Measurements from ENCODE around the gene TMEM41A.
"Not testable (repeated sequence)": the region's sequence is repeated elsewhere in the genome, so short reads cannot be mapped to it uniquely, and the experiment has no call there.

Gene TMEM41A

DNA sequence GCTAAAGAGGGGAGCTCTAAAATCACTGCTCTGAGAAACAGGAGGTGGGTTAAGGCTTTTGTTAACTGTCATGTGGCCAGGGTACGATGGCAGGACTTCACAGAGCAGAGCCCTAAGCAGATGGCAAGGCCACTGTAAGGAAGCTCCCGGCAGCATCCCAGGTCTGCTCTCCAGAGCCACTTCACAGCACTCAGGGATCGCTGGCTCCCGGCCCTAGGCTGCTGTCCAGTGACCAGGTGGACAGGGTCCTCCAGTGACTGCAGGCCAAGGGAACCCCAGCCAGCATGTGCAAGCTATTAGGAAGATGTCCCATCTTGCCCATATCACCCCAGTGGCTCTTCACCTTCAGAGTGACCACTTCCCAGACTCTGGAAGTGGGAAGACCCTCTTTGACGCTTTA, 10.4 kb downstream of the TMEM41A start:
- Histone ChIP-seq H3K27me3 (ENCODE audit: insufficient read depth, low read length, poor library complexity) (no peaks in the 10 kb centered on the region), H3K79me1 (ENCODE audit: low read length) (no peaks in the 10 kb centered on the region), H3K18ac (ENCODE audit: low read length) (no peak overlapping the region), H2AK5ac (ENCODE audit: low read length) (no peak overlapping the region), H2BK15ac (replicated peaks; ENCODE audit: low read depth) (no peak overlapping the region), H3K9ac (ENCODE audit: low read length) (no peak overlapping the region), H4K8ac (ENCODE audit: low read depth, low read length) (no peak overlapping the region), H4K5ac (ENCODE audit: low read length) (no peak overlapping the region), H2BK120ac (ENCODE audit: low read depth, low read length) (no peak overlapping the region), H3K56ac (ENCODE audit: low read length) (no peak overlapping the region), H3K4me1 (ENCODE audit: control insufficient read depth, low read depth, low read length) (no peaks in the 10 kb centered on the region), H3K36me3 (ENCODE audit: control insufficient read depth, insufficient read depth, low read length) (peaks cover 3% of the 10 kb centered on the region), H3K79me2 (ENCODE audit: control insufficient read depth, insufficient read depth, low read length) (no peaks in the 10 kb centered on the region), H3K4me3 (ENCODE audit: low read length) (no peak overlapping the region), H3K27ac (ENCODE audit: low read depth, low read length) (no peak overlapping the region), H3K4ac (ENCODE audit: low read depth, low read length) (no peak overlapping the region), H3K23ac (ENCODE audit: low read length) (no peak overlapping the region), H3K4me2 (ENCODE audit: low read length) (no peak overlapping the region), H2BK5ac (ENCODE audit: low read length) (no peak overlapping the region)
- WGBS (ENCODE audit: extremely low coverage, insufficient coverage, low lambda C conversion rate): no CpG with 5 or more reads among the region's 5 CpGs
- DNase-seq: no peak

DNA sequence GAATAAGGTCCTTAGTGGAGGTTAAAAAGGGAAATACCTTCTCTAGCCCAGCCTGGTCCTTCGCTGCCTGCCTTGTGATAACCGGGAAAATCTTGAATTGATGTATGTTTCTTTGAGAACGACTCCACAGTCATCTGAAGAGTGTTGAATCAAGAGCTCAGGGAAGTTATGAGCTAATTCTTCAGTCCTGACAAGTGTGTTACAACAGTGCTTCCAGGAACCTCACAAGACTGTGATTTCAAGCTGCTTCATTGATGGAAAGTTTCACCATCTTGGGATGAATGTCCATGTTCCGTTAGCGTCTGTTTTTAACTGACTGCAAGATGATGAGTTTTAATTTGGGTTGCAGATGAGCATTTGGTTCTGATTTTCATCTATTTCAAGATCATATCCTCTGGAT, 12.4 kb downstream of the TMEM41A start:
- no peak overlapping the region for H2AK5ac ChIP-seq (ENCODE audit: low read length)
- no peak overlapping the region for H3K4ac ChIP-seq (ENCODE audit: low read depth, low read length)
- peaks cover 3% of the 10 kb centered on the region for H3K36me3 ChIP-seq (ENCODE audit: control insufficient read depth, insufficient read depth, low read length)
- H2BK15ac ChIP-seq (replicated peaks; ENCODE audit: low read depth): no peak overlapping the region
- H2BK5ac ChIP-seq (ENCODE audit: low read length): no peak overlapping the region
- no peak overlapping the region for H3K23ac ChIP-seq (ENCODE audit: low read length)
- no peak overlapping the region for H2BK120ac ChIP-seq (ENCODE audit: low read depth, low read length)
- no peak for DNase-seq
- H4K8ac ChIP-seq (ENCODE audit: low read depth, low read length): no peak overlapping the region
- H3K27me3 ChIP-seq (ENCODE audit: insufficient read depth, low read length, poor library complexity): no peaks in the 10 kb centered on the region
- no peaks in the 10 kb centered on the region for H3K79me1 ChIP-seq (ENCODE audit: low read length)
- WGBS (ENCODE audit: extremely low coverage, insufficient coverage, low lambda C conversion rate): no CpG with 5 or more reads among the region's 5 CpGs
- H3K56ac ChIP-seq (ENCODE audit: low read length): no peak overlapping the region
- no peaks in the 10 kb centered on the region for H3K4me1 ChIP-seq (ENCODE audit: control insufficient read depth, low read depth, low read length)
- H3K4me3 ChIP-seq (ENCODE audit: low read length): no peak overlapping the region
- H3K18ac ChIP-seq (ENCODE audit: low read length): no peak overlapping the region
- no peaks in the 10 kb centered on the region for H3K79me2 ChIP-seq (ENCODE audit: control insufficient read depth, insufficient read depth, low read length)
- H3K9ac ChIP-seq (ENCODE audit: low read length): no peak overlapping the region
- H3K27ac ChIP-seq (ENCODE audit: low read depth, low read length): no peak overlapping the region
- no peak overlapping the region for H4K5ac ChIP-seq (ENCODE audit: low read length)
- H3K4me2 ChIP-seq (ENCODE audit: low read length): no peak overlapping the region

DNA sequence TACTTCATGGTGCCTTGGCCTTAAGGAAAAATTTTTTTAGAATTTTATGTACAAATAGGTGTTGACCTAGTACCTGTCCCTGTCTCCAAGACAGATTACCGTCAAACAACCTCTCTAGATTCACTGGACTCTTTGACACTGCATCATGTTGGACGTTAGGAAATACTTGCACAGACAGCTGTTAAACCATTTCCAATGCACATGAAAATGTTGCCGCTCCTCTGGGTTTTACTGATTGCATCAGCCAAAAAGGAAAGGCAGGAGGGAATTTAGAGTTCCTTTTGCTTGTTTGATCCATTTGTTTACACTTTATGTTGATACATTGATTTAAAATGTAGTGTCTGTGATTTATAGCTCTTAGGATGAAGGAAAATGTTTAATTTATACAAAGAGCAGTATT, 14.5 kb downstream of the TMEM41A start:
- Histone ChIP-seq H3K4me1 (ENCODE audit: control insufficient read depth, low read depth, low read length) (no peaks in the 10 kb centered on the region), H3K36me3 (ENCODE audit: control insufficient read depth, insufficient read depth, low read length) (no peaks in the 10 kb centered on the region), H3K23ac (ENCODE audit: low read length) (no peak overlapping the region), H3K4me2 (ENCODE audit: low read length) (no peak overlapping the region), H3K18ac (ENCODE audit: low read length) (no peak overlapping the region), H3K9ac (ENCODE audit: low read length) (no peak overlapping the region), H3K4me3 (ENCODE audit: low read length) (no peak overlapping the region), H3K79me2 (ENCODE audit: control insufficient read depth, insufficient read depth, low read length) (no peaks in the 10 kb centered on the region), H2AK5ac (ENCODE audit: low read length) (no peak overlapping the region), H2BK5ac (ENCODE audit: low read length) (no peak overlapping the region), H3K56ac (ENCODE audit: low read length) (no peak overlapping the region), H3K79me1 (ENCODE audit: low read length) (no peaks in the 10 kb centered on the region), H3K4ac (ENCODE audit: low read depth, low read length) (no peak overlapping the region), H4K8ac (ENCODE audit: low read depth, low read length) (no peak overlapping the region), H4K5ac (ENCODE audit: low read length) (no peak overlapping the region), H2BK15ac (replicated peaks; ENCODE audit: low read depth) (no peak overlapping the region), H3K27ac (ENCODE audit: low read depth, low read length) (no peak overlapping the region), H3K27me3 (ENCODE audit: insufficient read depth, low read length, poor library complexity) (no peaks in the 10 kb centered on the region), H2BK120ac (ENCODE audit: low read depth, low read length) (no peak overlapping the region)
- DNase-seq: no peak
- WGBS (ENCODE audit: extremely low coverage, insufficient coverage, low lambda C conversion rate): no CpG with 5 or more reads among the region's 3 CpGs

DNA sequence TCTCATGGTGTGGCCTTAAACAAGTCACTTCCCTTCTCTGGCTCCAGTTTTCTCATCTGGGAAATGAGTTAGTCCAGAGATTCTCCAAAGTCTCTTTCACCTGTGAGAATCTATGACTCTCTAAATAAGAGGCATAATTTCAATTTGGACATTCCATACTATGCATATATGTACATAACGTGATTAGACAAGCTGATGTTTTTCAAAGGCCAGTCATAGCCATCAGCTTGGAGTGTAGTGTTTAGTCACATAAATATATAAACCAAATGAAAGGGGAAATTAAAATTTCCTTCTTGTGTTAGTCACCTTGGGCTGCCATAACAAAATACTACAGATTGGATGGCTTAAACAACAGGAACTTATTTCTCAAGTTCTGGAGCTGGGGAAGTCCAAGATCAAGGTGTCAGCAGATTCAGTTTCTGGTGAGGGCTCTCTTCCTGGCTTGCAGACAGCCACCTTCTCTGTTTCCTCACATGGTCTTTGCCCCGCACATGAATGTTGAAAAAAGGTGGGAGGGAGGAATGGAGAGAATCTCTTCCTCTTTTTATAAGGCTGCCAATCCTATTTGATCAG, 19.4 kb downstream of the TMEM41A start:
- no CpG with 5 or more reads among the region's 2 CpGs for WGBS (ENCODE audit: extremely low coverage, insufficient coverage, low lambda C conversion rate)
- no peak overlapping the region for H3K9ac ChIP-seq (ENCODE audit: low read length)
- no peak overlapping the region for H3K4ac ChIP-seq (ENCODE audit: low read depth, low read length)
- no peak overlapping the region for H2BK5ac ChIP-seq (ENCODE audit: low read length)
- no peak overlapping the region for H2AK5ac ChIP-seq (ENCODE audit: low read length)
- H3K79me1 ChIP-seq (ENCODE audit: low read length): no peaks in the 10 kb centered on the region
- no peak overlapping the region for H3K27ac ChIP-seq (ENCODE audit: low read depth, low read length)
- no peak for DNase-seq
- H3K4me2 ChIP-seq (ENCODE audit: low read length): no peak overlapping the region
- H3K56ac ChIP-seq (ENCODE audit: low read length): no peak overlapping the region
- H3K18ac ChIP-seq (ENCODE audit: low read length): no peak overlapping the region
- H3K79me2 ChIP-seq (ENCODE audit: control insufficient read depth, insufficient read depth, low read length): no peaks in the 10 kb centered on the region
- H2BK120ac ChIP-seq (ENCODE audit: low read depth, low read length): no peak overlapping the region
- no peak overlapping the region for H3K4me3 ChIP-seq (ENCODE audit: low read length)
- H3K27me3 ChIP-seq (ENCODE audit: insufficient read depth, low read length, poor library complexity): peaks cover 2% of the 10 kb centered on the region
- H3K23ac ChIP-seq (ENCODE audit: low read length): no peak overlapping the region
- H4K8ac ChIP-seq (ENCODE audit: low read depth, low read length): no peak overlapping the region
- H4K5ac ChIP-seq (ENCODE audit: low read length): no peak overlapping the region
- H3K4me1 ChIP-seq (ENCODE audit: control insufficient read depth, low read depth, low read length): no peaks in the 10 kb centered on the region
- no peak overlapping the region for H2BK15ac ChIP-seq (replicated peaks; ENCODE audit: low read depth)
- no peaks in the 10 kb centered on the region for H3K36me3 ChIP-seq (ENCODE audit: control insufficient read depth, insufficient read depth, low read length)

DNA sequence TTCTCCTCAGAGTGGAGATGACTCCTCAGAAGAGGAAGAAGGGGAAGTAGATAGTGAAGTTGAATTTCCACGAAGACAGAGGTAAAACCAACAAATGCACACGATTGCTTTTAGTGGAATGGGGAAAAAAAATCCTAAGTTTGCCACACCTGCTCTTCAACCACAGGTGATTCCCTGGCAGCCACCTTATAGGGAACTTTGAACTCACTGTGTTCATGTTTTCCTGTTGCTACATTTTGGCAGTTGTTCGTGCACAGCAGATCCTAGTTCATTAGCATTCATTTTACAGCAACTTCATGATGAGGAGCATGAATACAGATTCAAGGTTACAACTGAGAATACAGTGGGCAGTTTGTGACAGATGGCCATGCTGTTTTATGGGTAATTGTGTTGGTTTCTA, 21.5 kb downstream of the TMEM41A start:
- Histone ChIP-seq H4K5ac (ENCODE audit: low read length) (no peak overlapping the region), H3K18ac (ENCODE audit: low read length) (no peak overlapping the region), H3K27ac (ENCODE audit: low read depth, low read length) (no peak overlapping the region), H3K79me2 (ENCODE audit: control insufficient read depth, insufficient read depth, low read length) (no peaks in the 10 kb centered on the region), H4K8ac (ENCODE audit: low read depth, low read length) (no peak overlapping the region), H3K36me3 (ENCODE audit: control insufficient read depth, insufficient read depth, low read length) (no peaks in the 10 kb centered on the region), H3K79me1 (ENCODE audit: low read length) (no peaks in the 10 kb centered on the region), H2BK5ac (ENCODE audit: low read length) (no peak overlapping the region), H2BK15ac (replicated peaks; ENCODE audit: low read depth) (no peak overlapping the region), H2BK120ac (ENCODE audit: low read depth, low read length) (no peak overlapping the region), H3K23ac (ENCODE audit: low read length) (no peak overlapping the region), H2AK5ac (ENCODE audit: low read length) (no peak overlapping the region), H3K27me3 (ENCODE audit: insufficient read depth, low read length, poor library complexity) (peaks cover 2% of the 10 kb centered on the region), H3K4ac (ENCODE audit: low read depth, low read length) (no peak overlapping the region), H3K4me2 (ENCODE audit: low read length) (no peak overlapping the region), H3K56ac (ENCODE audit: low read length) (no peak overlapping the region), H3K4me3 (ENCODE audit: low read length) (no peak overlapping the region), H3K9ac (ENCODE audit: low read length) (no peak overlapping the region), H3K4me1 (ENCODE audit: control insufficient read depth, low read depth, low read length) (no peaks in the 10 kb centered on the region)
- no CpG with 5 or more reads among the region's 3 CpGs for WGBS (ENCODE audit: extremely low coverage, insufficient coverage, low lambda C conversion rate)
- no peak for DNase-seq

DNA sequence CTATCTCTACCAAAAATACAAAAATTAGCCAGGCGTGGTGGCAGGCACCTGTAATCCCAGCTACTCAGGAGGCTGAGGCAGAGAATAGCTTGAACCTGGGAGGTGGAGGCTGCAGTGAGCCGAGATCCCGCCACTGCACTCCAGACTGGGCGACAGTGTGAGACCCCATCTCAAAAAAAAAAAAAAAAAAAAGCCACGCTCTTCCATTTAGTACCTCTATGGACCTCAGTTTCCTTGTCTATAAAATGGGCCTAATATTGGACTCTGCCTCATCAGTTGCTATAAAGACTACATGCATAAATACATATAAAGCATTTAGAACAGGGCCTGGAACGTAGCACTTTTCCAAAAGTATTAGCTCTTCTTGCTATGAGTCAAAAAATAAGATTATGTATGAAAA, 23.9 kb downstream of the TMEM41A start:
- H4K5ac ChIP-seq (ENCODE audit: low read length); H3K36me3 ChIP-seq (ENCODE audit: control insufficient read depth, insufficient read depth, low read length); DNase-seq; H3K9ac ChIP-seq (ENCODE audit: low read length); H2AK5ac ChIP-seq (ENCODE audit: low read length); H3K79me1 ChIP-seq (ENCODE audit: low read length); H3K56ac ChIP-seq (ENCODE audit: low read length); H3K27ac ChIP-seq (ENCODE audit: low read depth, low read length); H4K8ac ChIP-seq (ENCODE audit: low read depth, low read length); H3K4me2 ChIP-seq (ENCODE audit: low read length); H2BK5ac ChIP-seq (ENCODE audit: low read length); H3K27me3 ChIP-seq (ENCODE audit: insufficient read depth, low read length, poor library complexity); H3K79me2 ChIP-seq (ENCODE audit: control insufficient read depth, insufficient read depth, low read length); H3K4me1 ChIP-seq (ENCODE audit: control insufficient read depth, low read depth, low read length); H3K4ac ChIP-seq (ENCODE audit: low read depth, low read length); H3K18ac ChIP-seq (ENCODE audit: low read length); H3K4me3 ChIP-seq (ENCODE audit: low read length); H2BK15ac ChIP-seq (replicated peaks; ENCODE audit: low read depth); H2BK120ac ChIP-seq (ENCODE audit: low read depth, low read length); H3K23ac ChIP-seq (ENCODE audit: low read length): not testable (repeated sequence)
- no CpG with 5 or more reads among the region's 6 CpGs for WGBS (ENCODE audit: extremely low coverage, insufficient coverage, low lambda C conversion rate)
